ENCODE results near the gene FRRS1.

Gene FRRS1

GRCh38 chr1:99726818-99727217 is 39.6 kb downstream of the FRRS1 start:
- DNase-seq: no peak

DNA sequence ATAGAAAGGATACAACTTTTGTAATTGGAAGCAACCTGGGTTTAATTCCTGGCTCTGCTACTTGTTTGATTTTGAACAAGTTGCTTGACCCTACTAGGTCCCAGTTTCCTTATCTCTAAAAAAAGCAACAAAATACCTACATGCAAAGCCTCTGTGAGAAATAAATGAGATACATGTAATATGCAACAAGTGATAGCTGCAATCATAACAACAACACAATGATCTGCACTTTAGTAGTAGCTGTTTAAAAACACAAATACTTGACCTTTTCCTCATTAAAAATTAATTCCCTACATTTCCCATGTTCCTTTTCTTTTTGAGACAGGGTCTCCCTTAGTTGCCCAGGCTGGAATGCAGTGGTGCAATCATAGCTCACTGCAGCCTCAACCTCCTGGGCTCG is 40.0 kb downstream of the FRRS1 start:
- no peak for DNase-seq

- no peak for DNase-seq
Measured at GRCh38 chr1:99725996-99726395, 40.4 kb downstream of the FRRS1 start.

GRCh38 chr1:99723251-99723650 is 43.2 kb downstream of the FRRS1 start:
- DNase-seq: no peak

- no peak for DNase-seq
Measured at GRCh38 chr1:99717005-99717404, 49.4 kb downstream of the FRRS1 start.

DNA sequence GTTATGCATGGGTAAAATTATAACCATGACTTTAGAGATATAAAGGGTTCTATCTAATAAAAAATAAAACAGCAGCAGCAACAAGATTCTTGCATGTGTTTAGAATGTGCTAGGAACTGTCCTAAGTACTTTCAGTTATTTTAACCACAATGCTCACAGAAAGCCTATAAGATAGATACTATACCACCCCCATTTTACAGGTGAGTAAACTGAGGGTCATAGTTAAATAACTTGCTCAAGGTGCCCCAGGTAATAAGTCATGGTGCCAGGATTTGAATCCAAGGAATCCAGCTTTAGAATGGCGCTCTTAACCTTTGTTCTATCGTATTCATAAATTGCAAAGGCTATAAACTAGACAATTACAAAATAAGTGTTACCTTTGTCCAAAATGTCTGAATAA is 53.4 kb downstream of the FRRS1 start:
- no peak for DNase-seq

DNA sequence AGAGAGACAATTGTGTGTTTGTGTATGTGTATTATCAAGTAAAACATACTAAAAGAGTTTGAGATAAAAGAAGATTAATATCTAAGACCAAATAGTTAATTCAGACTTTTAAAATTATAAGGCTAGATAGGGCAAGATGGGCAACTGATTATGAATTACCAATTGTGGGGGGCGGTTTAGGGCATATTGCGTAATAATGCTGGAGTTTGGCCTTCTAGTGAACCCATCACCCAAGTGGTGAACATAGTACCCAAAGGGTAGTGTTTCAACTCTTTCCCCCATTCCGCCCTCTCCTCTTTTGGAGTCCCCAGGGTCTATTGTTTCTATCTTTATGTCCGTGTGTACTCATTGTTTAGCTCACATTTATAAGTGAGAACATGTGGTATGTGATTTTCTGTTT is 55.4 kb downstream of the FRRS1 start:
- DNase-seq: no peak

DNA sequence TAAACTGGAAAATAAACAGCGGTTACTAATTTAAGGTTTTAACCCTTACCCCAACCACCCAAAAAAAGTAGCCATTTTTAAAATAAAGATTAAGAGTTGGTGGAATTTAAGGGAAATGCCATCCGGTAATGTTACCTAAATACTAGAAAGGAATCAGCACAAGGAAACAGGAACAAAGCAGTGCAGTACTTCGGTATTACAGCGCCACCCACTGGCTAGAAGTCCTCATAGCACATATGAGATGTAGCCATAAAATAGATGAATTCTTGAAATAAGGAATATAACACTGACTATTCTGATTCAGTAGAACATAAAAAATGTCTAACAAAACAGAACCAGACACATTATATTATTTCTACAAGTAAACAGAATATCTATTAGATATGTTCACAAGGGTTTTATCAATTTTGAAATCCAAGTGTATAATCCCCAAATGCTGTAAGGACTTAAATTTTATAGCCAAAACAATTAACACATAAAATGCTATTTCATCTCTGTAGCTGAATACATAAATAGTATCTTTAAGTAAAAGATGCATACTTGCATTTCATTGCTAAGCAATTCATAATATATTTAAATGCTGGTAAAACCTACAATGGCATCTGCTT is 58.8 kb downstream of the FRRS1 start:
- peak; percentile 66 for DNase-seq

DNA sequence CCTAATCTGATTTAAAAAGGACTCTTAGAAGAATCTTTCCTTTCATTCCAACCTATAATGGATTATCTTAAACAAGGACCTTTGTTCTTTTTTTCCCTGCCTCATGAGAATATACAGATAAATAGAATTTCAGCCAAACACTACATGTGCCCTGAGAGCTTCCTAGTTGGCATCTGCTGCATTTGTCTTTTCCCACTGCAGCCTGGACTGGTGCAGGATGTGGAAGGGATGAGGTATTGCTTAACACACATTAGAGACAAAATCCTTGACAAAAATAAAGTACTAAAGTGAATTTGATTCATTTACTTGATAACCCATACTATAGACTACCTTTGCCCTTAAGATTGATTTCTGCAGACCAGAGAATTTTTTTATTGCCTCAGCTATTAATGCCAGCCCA is 61.0 kb downstream of the FRRS1 start:
- DNase-seq: no peak

DNA sequence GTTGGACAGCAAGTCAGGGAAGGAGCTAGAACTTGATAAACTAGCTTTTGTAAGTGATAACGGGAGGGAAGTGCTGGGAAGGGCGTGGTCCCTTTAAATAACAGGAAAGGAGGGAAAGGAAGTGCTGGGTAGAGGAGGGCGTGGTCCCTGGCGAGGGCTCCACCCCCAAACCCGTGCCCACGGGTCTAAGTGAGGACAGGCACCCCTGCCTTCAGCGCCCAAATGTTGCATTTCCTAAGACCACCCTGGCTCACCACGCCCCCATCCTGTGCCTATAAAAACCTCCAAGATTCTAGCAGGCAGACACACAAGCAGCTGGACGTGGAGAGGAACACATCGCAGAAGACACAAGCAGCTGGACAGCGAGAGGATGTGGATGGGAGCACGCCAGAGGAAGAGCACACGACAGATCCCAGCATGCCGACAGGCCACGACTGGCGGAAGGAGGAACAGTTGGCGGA is 62.0 kb downstream of the FRRS1 start:
- no peak for DNase-seq

DNA sequence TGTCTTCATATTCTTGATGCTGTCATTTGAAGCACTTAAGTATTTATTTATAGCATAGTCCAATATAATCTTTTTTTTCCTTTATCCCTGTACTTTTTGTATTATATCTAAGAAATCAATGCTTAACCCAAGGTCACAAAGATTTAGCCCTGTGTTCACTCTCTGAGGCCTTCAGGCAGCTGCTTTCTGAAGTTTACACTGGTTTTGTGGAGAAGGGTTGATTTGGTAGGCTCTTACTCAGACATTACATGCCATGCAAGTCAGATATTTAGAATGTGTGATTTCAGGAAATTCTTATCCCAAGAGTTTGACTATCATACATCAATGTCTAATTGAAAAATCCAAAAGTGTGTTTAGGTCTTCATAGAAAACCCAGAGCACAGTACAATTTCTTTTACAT is 64.2 kb downstream of the FRRS1 start:
- no peak for DNase-seq

DNA sequence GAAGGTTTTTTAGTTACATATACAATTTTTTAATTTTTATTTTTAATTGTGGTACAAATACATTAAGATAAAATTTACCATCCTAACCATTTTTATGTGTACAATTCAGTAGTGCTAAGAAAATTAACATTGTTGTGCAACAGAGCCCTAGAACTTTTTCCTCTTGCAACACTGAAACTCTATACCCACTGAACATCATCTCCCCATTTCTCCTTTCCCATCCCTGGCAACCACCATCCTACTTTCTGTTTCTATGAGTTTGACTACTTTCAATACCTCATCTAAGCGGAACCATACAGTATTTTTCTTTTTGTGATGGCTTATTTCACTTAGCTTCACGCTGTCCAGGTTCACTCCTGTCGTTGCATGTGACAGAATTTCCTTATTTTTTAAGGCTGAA is 66.4 kb downstream of the FRRS1 start:
- no peak for DNase-seq

- no peak for DNase-seq
Measured at GRCh38 chr1:99697580-99697979, 68.9 kb downstream of the FRRS1 start.

DNA sequence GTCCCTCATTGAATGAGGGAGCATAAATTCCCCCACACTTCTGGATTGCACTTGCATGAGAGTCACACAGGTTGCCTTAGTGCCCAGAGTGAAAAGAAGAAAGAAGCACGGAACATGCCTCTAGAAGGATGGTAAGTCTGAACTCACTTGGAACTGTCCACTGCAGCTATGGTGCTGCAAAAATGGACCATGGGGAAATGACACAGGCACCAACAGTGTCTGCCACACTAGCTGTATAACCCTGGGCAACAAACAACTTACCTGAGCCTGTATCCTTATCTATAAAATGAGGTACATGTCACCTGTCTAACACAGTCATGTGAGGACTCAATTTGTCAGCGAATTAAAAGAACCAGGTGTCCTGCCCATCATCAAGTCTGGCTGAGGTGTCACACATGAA is 69.8 kb downstream of the FRRS1 start:
- no peak for DNase-seq

DNA sequence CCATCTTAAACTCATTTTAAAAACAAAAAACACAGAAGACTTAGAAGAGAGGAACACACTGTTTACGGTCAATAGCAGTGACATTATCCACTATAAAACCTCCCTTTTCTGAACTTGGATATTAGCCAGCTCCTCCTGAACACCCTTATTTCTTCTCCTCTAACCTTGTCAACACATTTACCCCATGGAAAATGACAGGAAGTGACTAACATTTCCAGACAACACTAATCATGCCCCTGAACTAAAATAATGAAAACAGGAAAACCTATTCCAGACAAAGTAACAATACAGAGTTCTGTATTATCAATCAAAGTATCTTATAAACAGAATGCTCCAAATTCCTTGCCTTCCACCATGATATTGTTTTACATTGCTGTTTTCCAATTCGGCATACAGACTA is 75.3 kb downstream of the FRRS1 start:
- no peak for DNase-seq

GRCh38 chr1:99685516-99686180 is 80.8 kb downstream of the FRRS1 start:
- DNase-seq: peak; percentile 84

DNA sequence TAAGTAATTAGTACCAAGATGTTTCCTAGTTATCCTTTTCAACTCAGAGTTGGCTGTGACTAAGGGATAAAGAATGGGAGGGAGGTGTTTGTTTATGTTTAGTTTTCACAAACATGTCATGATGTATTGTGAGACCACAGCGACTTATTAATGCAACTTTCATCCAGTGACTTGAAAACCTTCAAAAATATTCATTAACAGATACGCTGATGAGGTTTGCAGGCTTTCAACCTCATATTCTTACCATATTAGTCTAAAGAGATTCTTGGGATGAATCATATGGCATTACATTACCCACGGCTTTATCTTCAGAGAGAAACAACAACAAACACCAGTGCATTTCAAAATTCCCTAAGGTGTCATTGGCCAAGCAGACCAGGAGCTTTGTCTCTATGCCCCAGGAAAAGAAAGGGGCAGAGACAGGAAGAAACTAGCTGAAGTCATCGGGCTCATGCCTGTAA is 84.1 kb downstream of the FRRS1 start:
- peak; percentile 65 for DNase-seq

DNA sequence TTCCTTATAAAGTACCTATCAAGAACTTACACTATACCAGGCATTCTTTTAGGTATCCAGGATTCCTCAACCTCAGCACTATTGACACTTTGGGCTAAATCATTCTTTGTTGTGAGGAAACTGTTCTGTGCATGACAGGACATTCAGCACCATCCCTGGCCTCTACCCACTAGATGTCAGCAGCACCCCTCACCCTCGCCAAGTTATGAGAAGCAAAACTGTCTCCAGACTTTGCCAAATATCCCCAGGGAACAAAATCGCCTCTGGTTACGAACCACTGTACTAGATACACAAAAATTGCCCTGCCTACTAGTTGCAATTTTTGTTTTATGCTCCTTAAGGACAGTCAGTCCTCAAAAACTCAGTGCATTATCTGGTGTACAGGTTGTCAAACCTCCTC is 84.9 kb downstream of the FRRS1 start:
- no peak for DNase-seq

DNA sequence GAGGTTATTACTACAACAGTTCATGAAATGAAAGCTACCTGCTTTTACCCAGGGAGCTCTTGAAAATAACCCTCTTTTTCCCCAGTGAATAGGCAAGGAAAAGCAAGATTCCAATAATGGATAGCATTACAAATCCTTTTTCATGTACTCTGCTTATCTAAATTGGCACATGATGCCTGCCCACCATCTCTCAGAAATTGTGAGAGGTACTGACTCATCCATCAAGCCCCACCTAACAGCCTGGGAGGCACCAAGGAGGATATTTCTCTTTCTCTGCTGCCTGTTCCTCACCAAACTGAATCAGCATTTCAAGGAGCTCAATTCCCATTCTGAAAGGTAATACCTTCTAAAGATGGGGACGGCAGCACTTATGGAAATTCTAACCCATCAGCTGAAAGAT is 86.2 kb downstream of the FRRS1 start:
- no peak for DNase-seq

- DNase-seq: no peak
Measured at GRCh38 chr1:99677416-99677815, 89.0 kb downstream of the FRRS1 start.

GRCh38 chr1:99676876-99677275 is 89.6 kb downstream of the FRRS1 start:
- no peak for DNase-seq

GRCh38 chr1:99675994-99676393 is 90.4 kb downstream of the FRRS1 start:
- DNase-seq: no peak

GRCh38 chr1:99675292-99675691 is 91.1 kb downstream of the FRRS1 start:
- no peak for DNase-seq

DNA sequence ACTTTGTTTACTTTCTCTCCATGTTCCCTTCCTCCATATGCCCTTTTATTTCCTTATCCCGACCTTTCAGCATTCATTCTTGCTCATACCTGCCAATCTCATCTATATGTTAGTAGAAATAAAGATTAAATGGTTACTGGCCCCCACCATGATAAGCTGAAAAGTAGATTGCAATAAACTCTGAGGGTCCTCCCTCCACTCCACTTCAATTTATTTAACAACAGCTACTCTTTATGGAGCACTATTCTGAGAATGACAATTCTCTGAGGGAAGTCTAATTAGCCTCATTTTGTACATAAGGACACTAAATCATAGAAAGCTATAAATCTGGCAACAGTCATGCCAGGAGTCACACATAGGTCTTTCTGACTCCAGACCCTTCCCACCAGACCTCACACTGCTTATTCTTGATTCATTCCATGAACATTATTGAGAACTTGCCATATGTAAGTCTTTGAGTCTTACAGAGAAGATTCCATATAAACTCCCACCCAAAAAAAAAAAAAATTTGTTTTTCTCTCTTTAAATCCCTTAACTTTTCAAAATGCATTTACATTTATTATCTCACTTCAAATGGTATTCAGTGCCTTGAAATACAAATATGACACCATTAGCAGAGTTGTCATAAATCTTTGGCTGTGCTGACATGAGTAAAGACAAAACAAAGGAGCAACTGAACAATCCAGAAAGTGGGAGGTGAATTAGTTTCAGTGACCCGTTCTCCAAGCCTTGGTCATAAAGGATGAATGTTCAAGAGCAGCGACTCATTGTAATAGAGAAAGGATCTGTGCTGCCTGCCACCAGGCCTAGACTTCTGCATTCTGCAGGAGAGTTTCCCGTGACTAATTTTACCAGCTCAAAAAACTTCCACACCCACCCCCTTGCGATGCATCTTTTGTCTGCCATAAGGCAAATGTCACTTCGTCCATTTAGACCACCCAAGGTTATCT is 92.0 kb downstream of the FRRS1 start:
- no peak for DNase-seq

All from islet precursor cell (in vitro differentiated cells).